Astrocyte of the spinal cord (primary cell): ENCODE measurements around the gene USO1.
A peak's percentile ranks its signal among the peaks of the same experiment; 100 is the strongest.

Experiments
- DNase-seq: peaks from one replicate; pipeline ENCODE4 v3.0.0; 2011; ENCODE audit warnings: low read depth, low spot score
- H3K4me3 ChIP-seq: 2 replicates; pipeline ENCODE4 v1.5.1; 2011; ENCODE audit warnings: low read depth, mild to moderate bottlenecking, low read length, moderate library complexity
- in situ Hi-C: cut with HindIII; loops from 2 replicates; pipeline ENCODE4 v1.10.0; 2017; ENCODE audit warnings: low sequenced_read_pairs
- TF ChIP-seq, protein P1 (sequence below): IDR thresholded peaks from 2 replicates; pipeline ENCODE4 v1.5.1; 2012; ENCODE audit warnings: low read depth, mild to moderate bottlenecking, low read length, inconsistent platforms

The USO1 gene

DNA sequence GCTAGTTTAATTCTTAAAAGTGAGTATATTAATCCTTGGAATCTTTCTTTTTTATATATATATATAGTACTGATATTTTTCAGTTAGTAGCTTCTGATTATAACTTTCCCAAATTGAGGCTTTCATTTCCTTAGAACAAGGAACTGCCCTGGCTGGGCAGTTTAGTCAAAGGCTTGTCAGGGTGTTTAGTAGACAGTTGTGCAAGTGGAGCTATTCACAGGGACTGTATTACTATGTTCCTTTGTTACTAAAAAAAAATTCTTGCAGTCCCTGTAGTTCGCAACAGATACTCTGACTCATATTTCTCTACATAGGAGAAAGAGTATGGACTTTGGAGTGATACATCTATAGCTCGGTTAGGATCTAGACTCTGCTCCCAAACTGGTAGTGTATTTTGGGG, 20.8 kb downstream of the USO1 start:
- in situ Hi-C loops = no loop called here
- DNase-seq = peak; percentile 36
- no peak overlapping the region for H3K4me3 ChIP-seq
- TF ChIP-seq, protein P1, sequence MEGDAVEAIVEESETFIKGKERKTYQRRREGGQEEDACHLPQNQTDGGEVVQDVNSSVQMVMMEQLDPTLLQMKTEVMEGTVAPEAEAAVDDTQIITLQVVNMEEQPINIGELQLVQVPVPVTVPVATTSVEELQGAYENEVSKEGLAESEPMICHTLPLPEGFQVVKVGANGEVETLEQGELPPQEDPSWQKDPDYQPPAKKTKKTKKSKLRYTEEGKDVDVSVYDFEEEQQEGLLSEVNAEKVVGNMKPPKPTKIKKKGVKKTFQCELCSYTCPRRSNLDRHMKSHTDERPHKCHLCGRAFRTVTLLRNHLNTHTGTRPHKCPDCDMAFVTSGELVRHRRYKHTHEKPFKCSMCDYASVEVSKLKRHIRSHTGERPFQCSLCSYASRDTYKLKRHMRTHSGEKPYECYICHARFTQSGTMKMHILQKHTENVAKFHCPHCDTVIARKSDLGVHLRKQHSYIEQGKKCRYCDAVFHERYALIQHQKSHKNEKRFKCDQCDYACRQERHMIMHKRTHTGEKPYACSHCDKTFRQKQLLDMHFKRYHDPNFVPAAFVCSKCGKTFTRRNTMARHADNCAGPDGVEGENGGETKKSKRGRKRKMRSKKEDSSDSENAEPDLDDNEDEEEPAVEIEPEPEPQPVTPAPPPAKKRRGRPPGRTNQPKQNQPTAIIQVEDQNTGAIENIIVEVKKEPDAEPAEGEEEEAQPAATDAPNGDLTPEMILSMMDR = no peak

DNA sequence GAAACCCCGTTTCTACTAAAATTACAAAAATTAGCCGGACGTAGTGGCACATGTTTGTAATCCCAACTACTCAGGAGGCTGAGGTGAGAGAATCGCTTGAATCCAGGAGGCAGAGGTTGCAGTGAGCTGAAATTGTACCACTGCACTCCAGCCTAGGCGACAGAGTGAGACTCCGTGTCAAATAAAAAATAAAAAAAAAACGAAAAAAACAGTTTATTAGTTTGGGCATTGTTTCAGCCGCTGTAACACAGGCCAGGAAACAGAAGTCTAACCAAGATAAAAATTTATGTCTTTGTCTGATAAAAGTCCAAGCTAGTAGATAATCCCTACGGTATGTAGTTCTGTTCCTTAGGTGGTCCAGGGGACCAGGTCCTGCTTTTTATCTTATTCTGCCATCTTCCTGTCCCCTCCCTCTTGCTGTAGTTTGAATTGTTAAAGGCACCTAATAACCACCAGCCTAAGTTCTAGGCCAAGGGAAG, 21.4 kb downstream of the USO1 start:
- no peak overlapping the region for H3K4me3 ChIP-seq
- no peak for DNase-seq
- TF ChIP-seq, protein P1 = no peak
- in situ Hi-C loops = no loop called here

DNA sequence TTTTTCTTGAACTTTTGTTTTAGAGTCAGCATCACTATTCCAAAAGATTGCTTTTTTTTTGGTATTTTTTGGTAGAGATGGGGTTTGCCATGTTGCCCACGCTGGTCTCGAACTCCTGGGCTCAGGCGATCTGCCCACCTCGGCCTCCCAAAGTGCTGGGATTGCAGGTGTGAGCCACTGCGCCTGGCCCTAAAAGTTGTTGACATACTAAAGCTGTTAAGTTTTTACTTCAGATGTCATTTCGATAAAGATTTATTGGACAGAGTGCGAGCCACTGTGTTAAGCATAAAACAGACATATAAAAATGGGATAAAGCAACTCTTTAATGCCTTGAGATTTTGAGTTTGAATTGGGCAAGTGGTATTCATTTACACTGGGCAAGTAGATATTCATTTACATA, 28.3 kb downstream of the USO1 start:
- TF ChIP-seq, protein P1 = no peak
- no peak overlapping the region for H3K4me3 ChIP-seq
- no peak for DNase-seq
- in situ Hi-C loops = no loop called here

DNA sequence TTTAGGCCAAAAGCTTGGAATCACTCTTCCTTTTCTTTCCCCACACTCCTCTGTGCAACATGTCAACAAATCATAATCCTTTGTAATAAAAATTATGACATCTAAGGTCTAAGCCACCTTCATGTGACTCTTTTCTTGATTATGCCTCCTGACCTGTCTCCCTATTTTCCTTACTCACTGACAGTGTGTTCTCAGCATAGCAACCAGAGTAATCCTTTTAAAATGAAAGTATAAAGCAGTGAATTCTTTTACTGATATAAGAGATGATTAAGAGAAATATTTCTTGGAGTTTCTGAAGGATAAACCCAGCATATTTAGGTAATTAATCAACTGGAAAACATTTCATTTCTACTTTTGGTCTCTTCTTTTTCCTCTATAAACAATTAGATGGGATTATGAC, 44.7 kb downstream of the USO1 start:
- TF ChIP-seq, protein P1 = no peak
- DNase-seq = no peak
- in situ Hi-C loops = no loop called here
- no peak overlapping the region for H3K4me3 ChIP-seq

DNA sequence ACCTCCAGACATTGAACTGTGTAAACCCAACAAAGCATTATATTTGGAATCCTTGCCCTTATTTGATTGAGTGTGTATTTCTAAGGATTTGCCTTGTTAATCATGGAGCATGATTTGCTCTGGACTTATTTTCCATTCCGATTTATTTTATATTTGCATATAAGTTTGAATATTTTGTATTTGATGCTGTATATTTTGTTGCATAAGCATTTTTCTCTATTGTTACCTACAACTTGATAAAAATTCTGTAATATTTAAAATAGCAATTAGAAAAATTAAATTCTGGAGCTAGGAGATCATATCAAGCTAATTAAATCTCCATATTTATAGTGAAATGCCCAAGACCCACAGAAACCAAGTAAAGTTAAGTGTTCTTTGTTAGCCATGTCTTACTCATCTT, 47.2 kb downstream of the USO1 start:
- H3K4me3 ChIP-seq = no peak overlapping the region
- TF ChIP-seq, protein P1 = no peak
- in situ Hi-C loops = no loop called here
- no peak for DNase-seq

DNA sequence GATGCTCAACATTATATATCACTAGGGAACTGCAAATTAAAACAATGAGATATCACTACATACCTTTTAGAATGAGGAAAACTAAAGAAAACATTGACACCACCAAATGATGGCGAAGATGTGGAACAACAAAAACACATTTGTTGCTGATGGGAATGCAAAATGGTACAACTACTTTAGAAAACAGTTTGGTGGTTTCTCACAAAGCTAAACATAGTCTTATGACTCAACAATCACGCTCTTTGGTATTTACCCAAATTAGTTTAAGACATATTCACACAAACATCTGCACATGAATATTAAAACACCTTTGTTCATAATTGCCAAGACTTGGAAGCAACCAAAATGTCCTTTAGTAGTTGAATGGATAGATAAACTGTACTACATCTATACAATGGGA, 53.2 kb downstream of the USO1 start:
- in situ Hi-C loops = no loop called here

More for the DNA sequence above, 53.2 kb downstream of the USO1 start:
- H3K4me3 ChIP-seq = no peak overlapping the region
- TF ChIP-seq, protein P1 = no peak
- no peak for DNase-seq
